GM10847 (cell line): ENCODE measurements around the gene BABAM2.

Source experiments
- POLR2A ChIP-seq: IDR thresholded peaks from 2 replicates; pipeline ENCODE4 v1.6.1; 2011; ENCODE audit not compliant: insufficient read length; ENCODE audit errors: extremely low read depth

BABAM2 gene

DNA sequence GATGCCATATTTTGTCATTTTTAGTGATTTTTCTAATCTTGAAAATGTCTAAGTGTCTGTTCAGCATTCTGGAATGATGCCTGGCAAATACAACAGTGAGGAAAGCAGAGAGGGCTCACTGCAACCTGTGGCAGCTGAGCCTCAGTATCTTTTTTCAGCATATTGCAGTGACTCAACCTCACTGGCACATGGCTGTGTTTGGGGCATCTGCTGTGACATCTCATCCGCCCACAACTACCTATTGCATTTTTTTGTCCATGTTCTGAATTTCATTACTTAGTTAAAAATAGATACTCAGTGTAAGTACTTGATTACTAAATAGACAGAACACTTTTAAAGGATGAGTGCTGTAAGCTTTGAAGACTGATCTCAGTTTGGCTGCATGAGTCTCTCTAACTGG lies 10.7 kb downstream of the BABAM2 start:
- no peak for TF ChIP-seq POLR2A

GRCh38 chr2:27902098-27902497 lies 11.6 kb downstream of the BABAM2 start:
- no peak for TF ChIP-seq POLR2A

DNA sequence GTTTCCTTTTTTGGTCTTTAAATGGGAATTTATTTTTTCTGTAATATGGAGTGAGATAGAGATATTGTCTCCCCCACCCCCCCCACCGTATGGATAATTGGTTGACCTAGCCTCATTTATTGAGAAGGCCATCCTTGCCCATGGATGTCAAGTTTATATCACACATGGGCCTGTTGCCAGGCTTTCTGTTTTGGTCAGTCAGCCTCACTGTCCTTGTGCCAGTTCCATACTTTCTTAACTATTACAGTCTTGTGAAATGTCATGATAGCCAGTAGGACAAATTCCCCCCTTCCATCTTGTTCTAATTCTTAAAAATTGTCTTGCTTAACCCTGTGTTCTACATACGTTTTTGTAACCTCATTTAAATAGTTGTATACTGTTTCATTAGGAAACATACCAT lies 12.5 kb downstream of the BABAM2 start:
- TF ChIP-seq POLR2A = no peak

DNA sequence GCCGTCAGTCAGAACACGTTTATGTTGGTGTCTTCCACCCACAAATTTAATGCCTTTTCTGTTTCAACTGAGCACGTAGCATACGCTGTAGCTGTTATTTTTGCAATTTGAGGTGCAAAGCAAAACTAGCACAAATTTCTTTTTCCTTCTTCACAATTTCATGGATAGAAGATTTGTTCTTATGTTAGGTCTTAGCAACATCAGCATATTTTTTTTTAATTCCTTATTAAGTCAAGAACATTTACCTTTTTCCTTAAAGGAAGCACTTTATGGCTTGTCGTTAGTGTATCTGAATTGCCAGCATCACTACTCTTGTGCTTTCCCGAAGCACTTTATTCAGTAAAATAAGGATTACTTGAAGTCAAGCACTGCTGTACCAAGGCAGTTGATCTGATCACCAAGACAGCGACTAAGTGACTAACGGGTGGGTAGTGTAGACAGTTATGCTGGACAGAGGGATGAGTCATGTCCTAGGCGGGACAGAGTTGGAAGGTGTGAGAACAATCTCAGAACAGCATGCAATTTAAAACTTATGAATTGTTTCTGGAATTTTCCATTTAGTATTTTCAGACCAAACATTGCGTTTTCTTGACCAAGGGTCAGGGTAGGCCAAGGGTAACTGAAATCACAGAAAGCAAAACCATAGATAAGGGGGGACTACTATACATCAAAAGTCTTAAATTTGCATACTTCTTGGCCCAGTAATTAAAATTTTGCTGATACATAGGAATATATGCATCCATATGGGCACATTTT lies 13.3 kb downstream of the BABAM2 start:
- TF ChIP-seq POLR2A = no peak

DNA sequence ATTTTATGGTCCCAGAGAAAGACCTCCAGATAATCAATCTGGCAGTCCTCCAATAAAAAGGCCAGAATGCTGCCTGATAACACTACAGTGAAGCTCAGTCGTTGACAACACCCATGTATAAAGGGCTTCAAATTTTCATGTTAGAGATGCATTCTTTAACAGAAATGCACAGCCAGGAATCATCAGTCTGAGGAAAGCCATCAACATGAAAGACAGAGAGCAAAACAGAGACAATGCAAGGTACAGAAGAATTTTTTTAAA lies 13.8 kb downstream of the BABAM2 start:
- TF ChIP-seq POLR2A = no peak

GRCh38 chr2:27906074-27906473 lies 15.5 kb downstream of the BABAM2 start:
- TF ChIP-seq POLR2A = no peak

- no peak for TF ChIP-seq POLR2A
These were observed 17.0 kb downstream of the BABAM2 start for GRCh38 chr2:27907547-27907946.

- no peak for TF ChIP-seq POLR2A
These were observed 19.4 kb downstream of the BABAM2 start for GRCh38 chr2:27909901-27910300.

GRCh38 chr2:27911458-27912210 lies 21.1 kb downstream of the BABAM2 start:
- TF ChIP-seq POLR2A = no peak

- TF ChIP-seq POLR2A = no peak
These were observed 22.0 kb downstream of the BABAM2 start for GRCh38 chr2:27912512-27912911.

DNA sequence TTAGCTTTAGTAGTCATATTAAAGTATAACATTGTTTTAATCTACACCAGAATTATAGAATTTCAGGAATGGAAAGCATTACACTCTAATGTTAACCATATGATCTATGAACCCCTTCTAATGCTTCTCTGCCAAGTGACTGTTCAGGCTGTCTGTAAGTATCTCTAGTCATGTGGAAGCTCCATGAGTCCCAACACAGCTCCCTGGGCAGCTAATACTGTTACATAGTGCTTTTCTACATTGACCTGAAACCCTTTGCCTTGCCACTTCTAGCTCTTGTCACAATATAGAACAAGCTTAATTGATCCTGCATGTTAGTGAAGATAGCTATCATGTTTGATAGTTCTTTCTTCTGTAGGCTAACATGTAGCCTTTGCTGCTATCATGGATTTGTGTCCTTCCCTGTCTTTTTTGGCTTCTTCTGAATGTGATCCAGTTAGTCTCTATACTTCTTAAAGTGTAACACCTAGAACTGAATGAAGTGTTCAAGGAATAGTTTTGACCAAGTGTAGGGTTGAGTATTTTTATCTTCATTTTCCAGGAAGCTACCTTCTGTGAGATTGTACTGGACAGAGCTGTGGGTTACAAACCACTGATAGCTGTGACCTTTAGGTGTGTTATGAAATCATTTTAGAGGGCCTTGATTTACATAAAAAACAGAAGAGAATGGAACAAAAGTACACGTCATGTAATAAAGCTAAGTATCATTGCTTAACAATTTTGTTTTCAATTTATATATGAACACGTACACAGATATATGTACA lies 23.7 kb downstream of the BABAM2 start:
- no peak for TF ChIP-seq POLR2A

- TF ChIP-seq POLR2A = no peak
These were observed 24.3 kb downstream of the BABAM2 start for GRCh38 chr2:27914805-27915175.

- no peak for TF ChIP-seq POLR2A
These were observed 24.7 kb downstream of the BABAM2 start for GRCh38 chr2:27915191-27915590.

- TF ChIP-seq POLR2A = no peak
These were observed 25.3 kb downstream of the BABAM2 start for GRCh38 chr2:27915874-27916273.

GRCh38 chr2:27916293-27916995 lies 25.9 kb downstream of the BABAM2 start:
- TF ChIP-seq POLR2A = no peak
